Activated CD8-positive, alpha-beta memory T cell treated with anti-CD3 and anti-CD28 coated beads, Interleukin-2, amount 10 ng/mL, durations not matched to agents 7 days and 5 days (primary cell): ENCODE results near the gene LVRN. TPM values are rescaled to one million over a fixed set of nuclear protein-coding genes. Genes with fewer than 3 reads are reported as not detected.

Source experiments
- ATAC-seq: fragments of 150-1000 bp; cut with Tn5 transposase; one replicate; pipeline ENCODE4 v1.10.0; 2021; ENCODE audit warnings: moderate library complexity
- CTCF ChIA-PET: fragments of 350-600 bp; sonication (Branson Sonifier 250); formaldehyde crosslinking; loops from one replicate; lab custom pipeline; 2021; ENCODE audit warnings: antibody characterized with exemption; lab: Charles Lee
- DNase-seq: peaks from one replicate; pipeline ENCODE4 v3.0.0-alpha.2; 2020
- H3K27ac Mint-ChIP-seq: one replicate; pipeline ENCODE4 v1.8.0; 2021; ENCODE audit warnings: mild to moderate bottlenecking, mixed read lengths
- H3K27me3 Mint-ChIP-seq: one replicate; pipeline ENCODE4 v1.8.0; 2021; ENCODE audit warnings: mixed read lengths
- H3K36me3 Mint-ChIP-seq: one replicate; pipeline ENCODE4 v1.8.0; 2021; ENCODE audit warnings: mild to moderate bottlenecking, mixed read lengths
- H3K4me1 Mint-ChIP-seq: one replicate; pipeline ENCODE4 v1.8.0; 2021; ENCODE audit warnings: mixed read lengths
- H3K4me3 Mint-ChIP-seq: one replicate; pipeline ENCODE4 v1.8.0; 2021; ENCODE audit warnings: mild to moderate bottlenecking, moderate library complexity, mixed read lengths
- H3K9me3 Mint-ChIP-seq: one replicate; pipeline ENCODE4 v1.8.0; 2022; ENCODE audit warnings: low read depth, mixed read lengths
- total RNA-seq, 2 experiments: library from RNA; stranded (reverse); gene quantifications; one replicate each; pipeline ENCODE4 v1.2.3, GENCODE V29; 2021

LVRN gene
- total RNA-seq, 2 experiments from 2014 or later: 0.09 to 0.23 TPM

- no peak overlapping the region for H3K27ac Mint-ChIP-seq
- H3K27me3 Mint-ChIP-seq: peaks cover 20% of the 10 kb centered on the region
- CTCF ChIA-PET: no interaction called here
- no peaks in the 10 kb centered on the region for H3K36me3 Mint-ChIP-seq
- H3K4me3 Mint-ChIP-seq: no peak overlapping the region
- DNase-seq: no peak
- ATAC-seq: no peak
- no peaks in the 10 kb centered on the region for H3K9me3 Mint-ChIP-seq
- peaks cover 18% of the 10 kb centered on the region for H3K4me1 Mint-ChIP-seq
Observed at GRCh38 chr5:116046261-116046660, 84.0 kb downstream of the LVRN start.

GRCh38 chr5:116046823-116047222 is 84.5 kb downstream of the LVRN start:
- DNase-seq: no peak
- ATAC-seq: peak; percentile 60
- Mint-ChIP-seq H3K27me3 (peaks cover 20% of the 10 kb centered on the region), H3K9me3 (no peaks in the 10 kb centered on the region), H3K4me3 (no peak overlapping the region), H3K27ac (no peak overlapping the region), H3K4me1 (peaks cover 18% of the 10 kb centered on the region), H3K36me3 (no peaks in the 10 kb centered on the region)
- CTCF ChIA-PET: no interaction called here

- no peak for ATAC-seq
- CTCF ChIA-PET: no interaction called here
- no peak for DNase-seq
- Mint-ChIP-seq H3K4me3 (no peak overlapping the region), H3K36me3 (no peaks in the 10 kb centered on the region), H3K4me1 (no peaks in the 10 kb centered on the region), H3K27me3 (peaks cover 40% of the 10 kb centered on the region), H3K9me3 (peaks cover 2% of the 10 kb centered on the region), H3K27ac (no peak overlapping the region)
Observed at GRCh38 chr5:116058346-116058936, 96.2 kb downstream of the LVRN start.

GRCh38 chr5:116062352-116062751 is 100.1 kb downstream of the LVRN start:
- Mint-ChIP-seq H3K4me1 (peaks cover 2% of the 10 kb centered on the region), H3K36me3 (no peaks in the 10 kb centered on the region), H3K27me3 (peaks cover 51% of the 10 kb centered on the region), H3K4me3 (no peak overlapping the region), H3K9me3 (no peaks in the 10 kb centered on the region), H3K27ac (no peak overlapping the region)
- CTCF ChIA-PET: no interaction called here
- DNase-seq: no peak
- no peak for ATAC-seq

GRCh38 chr5:116063950-116064349 is 101.7 kb downstream of the LVRN start:
- DNase-seq (no peak), ATAC-seq (no peak)
- no peaks in the 10 kb centered on the region for H3K9me3 Mint-ChIP-seq
- no peak overlapping the region for H3K4me3 Mint-ChIP-seq
- CTCF ChIA-PET: no interaction called here
- H3K36me3 Mint-ChIP-seq: no peaks in the 10 kb centered on the region
- H3K4me1 Mint-ChIP-seq: peaks cover 2% of the 10 kb centered on the region
- H3K27me3 Mint-ChIP-seq: peaks cover 39% of the 10 kb centered on the region
- no peak overlapping the region for H3K27ac Mint-ChIP-seq

- peaks cover 38% of the 10 kb centered on the region for H3K27me3 Mint-ChIP-seq
- no peak overlapping the region for H3K27ac Mint-ChIP-seq
- peaks cover 2% of the 10 kb centered on the region for H3K4me1 Mint-ChIP-seq
- no peak overlapping the region for H3K4me3 Mint-ChIP-seq
- CTCF ChIA-PET: interaction anchor here (0.7 to 2.3 kb wide), 15 partner anchors 9 to 438 kb away, joined by 3 to 6 read pairs (median 4); partner anchors contain the start of gene LVRN
- ATAC-seq: peak; percentile 49
- no peaks in the 10 kb centered on the region for H3K9me3 Mint-ChIP-seq
- no peaks in the 10 kb centered on the region for H3K36me3 Mint-ChIP-seq
- no peak for DNase-seq
Observed at GRCh38 chr5:116068028-116068632, 105.9 kb downstream of the LVRN start.

GRCh38 chr5:116071211-116071610 is 108.9 kb downstream of the LVRN start:
- ATAC-seq (no peak), DNase-seq (no peak)
- Mint-ChIP-seq H3K4me3 (no peak overlapping the region), H3K27me3 (peaks cover 32% of the 10 kb centered on the region), H3K9me3 (no peaks in the 10 kb centered on the region), H3K4me1 (peaks cover 13% of the 10 kb centered on the region), H3K36me3 (peaks cover under 1% of the 10 kb centered on the region), H3K27ac (no peak overlapping the region)
- CTCF ChIA-PET: no interaction called here

- H3K27ac Mint-ChIP-seq: peak overlapping the region; percentile 53
- peaks cover 20% of the 10 kb centered on the region for H3K4me1 Mint-ChIP-seq
- DNase-seq (no peak), ATAC-seq (no peak)
- no peak overlapping the region for H3K4me3 Mint-ChIP-seq
- H3K9me3 Mint-ChIP-seq: no peaks in the 10 kb centered on the region
- H3K36me3 Mint-ChIP-seq: peaks cover 2% of the 10 kb centered on the region
- CTCF ChIA-PET: no interaction called here
- peaks cover 19% of the 10 kb centered on the region for H3K27me3 Mint-ChIP-seq
Observed at GRCh38 chr5:116075191-116075831, 113.0 kb downstream of the LVRN start.

GRCh38 chr5:116076496-116076895 is 114.2 kb downstream of the LVRN start:
- CTCF ChIA-PET: interaction anchor here (0.9 to 1.3 kb wide), 2 partner anchors 8 to 442 kb away, joined by 3 to 6 read pairs; no protein-coding TSS in a partner anchor
- DNase-seq: no peak
- H3K4me3 Mint-ChIP-seq: no peak overlapping the region
- H3K4me1 Mint-ChIP-seq: peaks cover 20% of the 10 kb centered on the region
- peaks cover 19% of the 10 kb centered on the region for H3K27me3 Mint-ChIP-seq
- peaks cover 3% of the 10 kb centered on the region for H3K36me3 Mint-ChIP-seq
- no peak overlapping the region for H3K27ac Mint-ChIP-seq
- no peak for ATAC-seq
- H3K9me3 Mint-ChIP-seq: no peaks in the 10 kb centered on the region

Other genes with a start within 250 kb of the LVRN start
- gene CDO1, start 145.8 kb upstream of the LVRN start, total RNA-seq: under 1 TPM in 1 of 2 experiments, not detected in 1; 0.30 TPM
- 10 to 100 TPM; 36.5 to 36.9 TPM for gene ATG12, start 120.9 kb upstream of the LVRN start, total RNA-seq
- gene AP3S1, start 120.5 kb upstream of the LVRN start, total RNA-seq: 10 to 100 TPM; 57.1 to 66.2 TPM
- gene ARL14EPL, start 70.0 kb downstream of the LVRN start, total RNA-seq: under 1 TPM in 1 of 2 experiments, not detected in 1; 0.12 TPM
- 10 to 100 TPM; 18.3 to 25.3 TPM for gene COMMD10, start 122.5 kb downstream of the LVRN start, total RNA-seq